Astrocyte of the cerebellum (primary cell): Measurements from ENCODE around the gene XYLT1.

Experiments used
- DNase-seq: peaks from one replicate; pipeline ENCODE4 v3.0.0-alpha.2; 2011; ENCODE audit warnings: low read depth
- H3K4me3 ChIP-seq: 2 replicates; pipeline ENCODE4 v1.5.1; 2011; ENCODE audit warnings: mild to moderate bottlenecking, low read depth, low read length, moderate library complexity
- CTCF ChIP-seq: IDR thresholded peaks from 2 replicates; pipeline ENCODE4 v1.5.1; 2012; ENCODE audit warnings: low read length, low read depth, moderate library complexity, mild to moderate bottlenecking; ENCODE audit errors: missing control alignments
- in situ Hi-C: cut with HindIII; loops from 2 replicates; pipeline ENCODE4 v1.10.0; 2017; ENCODE audit warnings: low sequenced_read_pairs

Gene XYLT1

DNA sequence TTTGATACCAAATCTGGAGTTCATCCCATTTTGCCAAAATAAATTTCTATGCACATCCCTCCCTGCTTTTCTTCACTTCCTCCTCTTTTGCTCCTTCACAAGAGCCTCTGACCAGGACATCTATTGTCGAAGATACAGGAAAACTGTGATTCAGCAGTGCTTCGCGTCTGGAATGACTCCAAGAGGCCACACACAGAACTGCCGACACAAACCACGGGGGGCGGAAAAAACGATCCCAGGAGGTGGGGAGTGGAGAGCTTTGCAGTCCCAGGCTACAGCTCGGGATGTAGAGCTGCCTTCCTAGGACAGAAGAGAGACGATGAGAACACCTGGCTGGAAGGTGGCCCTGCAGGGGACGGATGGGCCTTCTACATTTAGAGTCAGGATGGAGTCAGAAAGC, 102.8 kb downstream of the XYLT1 start:
- TF ChIP-seq CTCF: no peak
- in situ Hi-C loops: loop anchor here (5.0 to 10.0 kb wide), 3 partner anchors 53 to 104 kb away; partner anchors contain the start of gene XYLT1
- H3K4me3 ChIP-seq: no peak overlapping the region
- peak; percentile 57 for DNase-seq

DNA sequence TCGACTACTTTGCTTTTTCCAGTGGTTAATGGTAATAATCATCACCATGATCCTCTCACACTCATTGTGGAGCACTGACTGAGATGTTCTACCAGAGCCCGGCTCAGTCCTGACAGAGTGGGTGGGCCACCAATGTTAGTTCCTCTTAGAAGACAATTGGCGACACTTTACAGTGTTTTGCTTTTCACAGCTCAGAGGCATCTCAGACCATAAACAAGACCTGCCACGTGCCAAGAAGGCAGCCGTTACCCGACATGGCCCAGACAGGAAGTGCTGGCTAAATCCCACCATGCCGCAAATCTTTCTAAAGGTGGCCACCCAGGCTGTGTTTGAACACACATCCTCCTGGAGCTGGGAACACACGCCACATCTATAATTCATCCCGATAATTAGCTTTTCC, 103.7 kb downstream of the XYLT1 start:
- DNase-seq: no peak
- H3K4me3 ChIP-seq: no peak overlapping the region
- in situ Hi-C loops: loop anchor here (5.0 to 10.0 kb wide), 3 partner anchors 52 to 105 kb away; partner anchors contain the start of gene XYLT1
- TF ChIP-seq CTCF: no peak

- no peak for DNase-seq
- in situ Hi-C loops: loop anchor here (5.0 to 10.0 kb wide), 3 partner anchors 52 to 106 kb away; partner anchors contain the start of gene XYLT1
- H3K4me3 ChIP-seq: no peak overlapping the region
- TF ChIP-seq CTCF: no peak
Measured at GRCh38 chr16:17366299-17366961, 104.3 kb downstream of the XYLT1 start.

GRCh38 chr16:17365591-17366298, 105.0 kb downstream of the XYLT1 start:
- no peak for TF ChIP-seq CTCF
- in situ Hi-C loops: loop anchor here (5.0 to 10.0 kb wide), 3 partner anchors 51 to 107 kb away; partner anchors contain the start of gene XYLT1
- no peak for DNase-seq
- H3K4me3 ChIP-seq: no peak overlapping the region

- TF ChIP-seq CTCF: no peak
- no peak overlapping the region for H3K4me3 ChIP-seq
- in situ Hi-C loops: loop anchor here (5.0 to 10.0 kb wide), 3 partner anchors 50 to 107 kb away; partner anchors contain the start of gene XYLT1
- DNase-seq: no peak
Measured at GRCh38 chr16:17365211-17365541, 105.6 kb downstream of the XYLT1 start.

- H3K4me3 ChIP-seq: no peak overlapping the region
- no peak for TF ChIP-seq CTCF
- peak; percentile 94 for DNase-seq
- in situ Hi-C loops: loop anchor here (5.0 to 10.0 kb wide), 3 partner anchors 50 to 108 kb away; partner anchors contain the start of gene XYLT1
Measured at GRCh38 chr16:17364319-17365210, 106.2 kb downstream of the XYLT1 start.
